ENCODE data around the gene ASNS. TPM values are rescaled to one million over a fixed set of nuclear protein-coding genes. Genes with fewer than 3 reads are reported as not detected.

ASNS gene
- total RNA-seq, 4 donors from 2014 or later, result 7.5 to 14.8 (median 10.3) TPM

- no peak for TF ChIP-seq CTCF (IDR thresholded peaks at IDR 0.05; ENCODE audit: low read depth)
Measured at GRCh38 chr7:97842772-97843345, 29.3 kb downstream of the ASNS start.

DNA sequence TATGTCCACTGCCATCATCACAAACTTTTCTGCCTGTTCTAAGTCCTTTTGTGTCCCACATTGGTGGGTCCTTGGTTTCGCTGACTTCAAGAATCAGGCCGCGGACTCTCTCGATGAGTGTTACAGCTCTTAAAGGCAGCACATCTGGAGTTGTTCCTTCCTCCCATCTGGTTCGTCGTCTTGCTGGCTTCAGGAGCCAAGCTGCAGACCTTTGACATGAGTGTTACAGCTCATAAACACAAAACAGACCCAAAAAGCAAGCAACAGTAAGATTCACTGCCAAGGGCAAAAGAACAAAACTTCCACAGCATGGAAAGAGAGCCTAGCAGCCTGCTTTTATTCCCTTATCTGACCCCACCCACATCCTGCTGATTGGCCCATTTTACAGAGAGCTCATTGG is 30.2 kb downstream of the ASNS start:
- TF ChIP-seq CTCF (IDR thresholded peaks at IDR 0.05; ENCODE audit: low read depth), result no peak

DNA sequence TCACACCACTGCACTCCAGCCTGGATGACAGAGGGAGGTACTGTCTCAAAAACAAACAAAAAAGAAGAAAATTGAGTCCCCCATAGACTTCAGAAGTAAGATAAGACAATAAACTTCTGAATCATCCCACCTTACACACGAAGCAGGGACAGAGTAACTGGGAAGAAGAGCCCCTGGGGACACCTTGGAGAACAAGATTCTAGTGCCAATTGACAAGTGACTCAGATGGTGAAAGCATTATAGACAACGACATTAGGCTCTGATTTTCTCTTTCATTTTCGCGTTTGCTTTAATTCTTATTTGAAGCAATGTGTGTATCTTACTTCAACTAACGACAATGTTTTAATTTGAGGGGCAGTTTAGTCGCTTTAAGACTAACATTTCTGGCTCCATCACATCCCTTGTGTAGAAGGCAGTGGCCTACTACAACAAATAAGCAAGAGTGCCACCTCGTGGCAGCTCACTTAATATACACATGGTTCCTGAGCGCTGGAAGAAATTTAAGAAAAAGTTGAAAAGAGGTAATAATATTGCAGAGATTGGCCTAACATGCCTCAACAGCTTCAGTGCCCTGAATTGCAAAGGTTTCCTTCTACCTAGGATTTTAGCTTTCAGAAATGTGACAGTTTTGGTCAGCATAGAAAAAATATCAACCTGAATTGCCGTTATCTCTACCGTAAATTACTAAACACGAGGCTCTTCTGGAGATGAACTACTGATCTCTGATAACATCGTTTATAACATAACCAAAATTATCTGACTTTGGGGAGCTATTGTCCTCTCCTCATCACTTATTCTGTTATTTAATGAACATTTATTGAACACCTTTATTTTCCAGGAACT is 36.7 kb downstream of the ASNS start:
- no peak for TF ChIP-seq CTCF (IDR thresholded peaks at IDR 0.05; ENCODE audit: low read depth)

DNA sequence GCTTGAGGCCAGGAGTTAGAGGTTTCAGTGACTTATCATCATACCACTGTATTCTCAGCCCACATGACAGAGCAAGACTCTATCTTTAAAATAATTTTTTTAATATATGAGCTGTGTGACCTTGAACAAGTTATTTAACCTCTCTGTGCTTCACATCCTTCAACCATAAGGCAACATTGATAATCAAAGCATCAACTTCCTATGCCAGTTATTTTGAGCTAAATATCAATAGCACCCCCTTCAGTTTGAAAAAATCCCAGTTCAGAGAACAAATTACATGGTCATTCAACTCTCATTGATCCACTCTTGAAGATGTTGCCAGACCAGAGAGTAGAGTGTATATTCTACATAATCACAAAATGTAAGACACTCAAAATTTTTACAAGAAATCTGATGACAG is 53.0 kb downstream of the ASNS start:
- TF ChIP-seq CTCF (IDR thresholded peaks at IDR 0.05; ENCODE audit: low read depth), result no peak

DNA sequence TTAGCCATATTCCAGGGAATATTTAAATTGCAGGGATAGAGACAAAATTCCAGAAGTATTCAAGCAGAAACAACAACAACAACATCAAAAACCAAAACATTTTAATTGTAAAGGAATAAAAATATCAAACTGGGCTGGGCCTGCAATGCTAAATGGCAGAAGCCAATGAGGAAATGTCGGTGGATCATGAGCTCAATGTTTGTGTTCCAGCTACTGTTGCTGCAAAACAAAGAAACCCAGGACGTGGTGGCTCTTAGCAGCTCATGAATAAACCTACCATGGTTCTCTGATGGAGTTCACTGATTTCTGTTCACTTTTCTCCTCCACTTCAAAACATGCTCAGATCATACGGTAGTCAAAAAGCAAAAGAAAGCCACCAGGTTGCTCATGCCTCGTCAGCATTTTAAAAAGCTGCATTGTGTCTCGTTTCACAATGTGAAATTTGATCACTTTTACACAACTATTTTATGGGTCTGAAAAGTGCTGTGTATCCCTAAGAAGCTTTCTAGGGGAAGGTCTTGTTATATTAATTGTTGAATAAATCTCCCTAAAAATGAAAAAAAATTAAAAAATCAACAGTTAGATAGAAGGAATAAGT is 54.0 kb downstream of the ASNS start:
- no peak for TF ChIP-seq CTCF (IDR thresholded peaks at IDR 0.05; ENCODE audit: low read depth)

Small RNAs within 50 kb of the gene (small RNA-seq; reads per million reads assigned to genes)
- gene AC005326.1, result not detected
- gene AC079781.2, result not detected
- gene SNRPCP9, result not detected

Other genes starting within 250 kb of the ASNS start
- gene TAC1, start 140.3 kb downstream of the ASNS start, total RNA-seq, result 1 to 10 TPM in 2 of 4 donors, not detected in 2; 1.3 to 2.6 TPM
- gene OCM2, start 117.8 kb upstream of the ASNS start, total RNA-seq, result not detected
- gene LMTK2, start 234.5 kb upstream of the ASNS start, total RNA-seq, result 10 to 100 TPM in 1 of 4 donors, 1 to 10 TPM in 3; 7.3 to 15.4 (median 8.6) TPM

Measured in subcutaneous adipose tissue (tissue), 4 donors.